Activated T-cell treated with anti-CD3 and anti-CD28 coated beads, Interleukin-2, amount 50 U/mL, for 72 hours (primary cell): ENCODE measurements around the gene GIPC3. TPM values are rescaled to one million over a fixed set of nuclear protein-coding genes. Genes with fewer than 3 reads are reported as not detected.

Experiments used
- ATAC-seq, 2 donors: fragments of 150-1000 bp; cut with Tn5 transposase; replicated peaks in 1 of 2; 2 replicates each; pipeline ENCODE4 v1.10.0; 2021; ENCODE audit warnings: moderate library complexity in 2 of 2, mild to moderate bottlenecking in 1 of 2
- DNase-seq, 2 donors: peaks; one replicate each; pipeline ENCODE4 v3.0.0; 2021 to 2022; ENCODE audit warnings: mixed read lengths in 1 of 2
- H3K27ac Mint-ChIP-seq: one replicate; pipeline ENCODE4 v1.8.0; 2022; ENCODE audit warnings: mild to moderate bottlenecking, moderate library complexity, mixed read lengths
- H3K27me3 Mint-ChIP-seq: one replicate; pipeline ENCODE4 v1.8.0; 2022; ENCODE audit warnings: low read depth, mixed read lengths
- H3K36me3 Mint-ChIP-seq, 2 donors: one replicate each; pipeline ENCODE4 v1.8.0; 2022; ENCODE audit warnings: mixed read lengths in 2 of 2, mild to moderate bottlenecking in 1 of 2; ENCODE audit not compliant: insufficient read depth in 2 of 2
- H3K4me1 Mint-ChIP-seq: one replicate; pipeline ENCODE4 v1.8.0; 2022; ENCODE audit warnings: low read depth, mixed read lengths
- H3K4me3 Mint-ChIP-seq, 2 donors: one replicate each; pipeline ENCODE4 v1.8.0; 2022; ENCODE audit warnings: mild to moderate bottlenecking in 2 of 2, mixed read lengths in 2 of 2, moderate library complexity in 2 of 2
- H3K9me3 Mint-ChIP-seq, 2 donors: one replicate each; pipeline ENCODE4 v1.8.0; 2022; ENCODE audit warnings: mixed read lengths in 2 of 2
- total RNA-seq, 2 donors: library from RNA; stranded (reverse); gene quantifications; one replicate each; pipeline ENCODE4 v1.2.3, GENCODE V29; 2022

GIPC3 gene
- total RNA-seq, 2 donors from 2014 or later, result 0.65 to 1.1 TPM

DNA sequence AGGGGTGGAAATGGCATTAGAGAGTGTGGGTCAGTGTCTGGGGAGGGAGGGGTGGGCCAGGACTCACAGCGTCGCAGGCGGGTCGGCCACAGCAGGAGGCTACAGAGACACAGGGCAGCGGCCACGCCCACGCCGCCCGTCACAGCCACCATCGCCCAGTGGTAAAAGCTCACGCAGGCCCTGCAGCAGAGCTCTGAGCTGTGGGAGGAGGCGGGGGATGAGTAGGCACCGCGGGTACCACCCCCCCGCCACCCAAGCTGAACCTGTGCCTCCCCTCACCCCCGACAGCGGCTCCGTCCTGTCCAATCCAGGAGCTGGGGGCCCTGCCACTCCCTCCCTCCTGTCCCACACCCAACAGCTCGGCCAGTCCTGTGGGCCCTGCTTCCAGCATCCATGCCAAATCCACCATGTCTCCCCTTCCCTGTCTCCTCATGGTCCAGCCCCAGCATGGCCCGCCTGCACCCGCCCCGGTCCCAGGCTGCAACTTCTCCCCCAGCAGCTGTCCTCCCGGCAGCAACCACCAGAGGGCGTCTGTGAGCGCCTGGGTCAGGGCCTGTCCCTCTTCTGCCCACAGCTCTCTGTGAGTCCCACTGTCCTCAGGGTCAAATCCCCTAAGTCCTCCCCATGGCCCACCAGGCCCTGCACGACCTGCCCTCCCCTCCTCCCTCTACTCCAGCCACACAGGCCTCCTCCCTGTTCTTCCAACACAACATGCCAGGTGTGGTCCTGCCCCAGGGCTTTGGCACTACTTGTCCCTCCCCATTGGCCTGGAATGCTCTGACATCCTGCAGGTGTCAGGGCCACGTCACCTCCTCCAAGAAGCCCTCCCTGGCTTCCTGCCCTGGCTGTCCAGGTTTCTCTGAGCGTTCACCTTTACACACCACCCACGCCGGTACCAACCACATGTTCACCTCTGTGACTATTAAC lies 40.3 kb upstream of the GIPC3 start:
- DNase-seq (peak; percentile 80 to 88), ATAC-seq (peak; percentile 68 to 77)
- H3K9me3 Mint-ChIP-seq, result no peaks in the 10 kb centered on the region
- H3K36me3 Mint-ChIP-seq, result peaks cover 0 to 8% of the 10 kb centered on the region in 2 donors
- no peaks in the 10 kb centered on the region for H3K27me3 Mint-ChIP-seq
- H3K27ac Mint-ChIP-seq, result no peak overlapping the region
- no peak overlapping the region for H3K4me3 Mint-ChIP-seq
- H3K4me1 Mint-ChIP-seq, result peaks cover 12% of the 10 kb centered on the region

DNA sequence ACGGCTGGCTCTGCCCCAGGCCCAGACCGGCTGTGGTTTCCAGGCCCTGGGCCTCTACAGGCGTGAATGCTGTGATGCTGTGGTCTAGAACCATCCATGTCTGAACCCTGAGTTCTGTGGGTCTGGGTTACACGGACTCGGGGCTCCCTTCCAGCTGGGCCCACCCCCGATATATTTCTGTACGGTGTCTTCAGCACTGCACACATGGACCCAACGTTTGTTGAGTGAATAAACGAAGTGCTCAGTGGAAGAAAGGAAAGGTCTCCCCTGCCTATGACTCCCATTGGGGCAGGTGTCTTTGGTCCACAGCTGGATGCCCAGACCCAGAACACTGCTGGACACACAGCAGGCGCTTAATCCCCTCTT lies 39.6 kb upstream of the GIPC3 start:
- no peaks in the 10 kb centered on the region for H3K9me3 Mint-ChIP-seq
- DNase-seq (no peak), ATAC-seq (peak; percentile 1 to 4)
- H3K27me3 Mint-ChIP-seq, result no peaks in the 10 kb centered on the region
- H3K4me1 Mint-ChIP-seq, result peaks cover 12% of the 10 kb centered on the region
- peak overlapping the region; percentile 32 for H3K27ac Mint-ChIP-seq
- no peak overlapping the region for H3K4me3 Mint-ChIP-seq
- H3K36me3 Mint-ChIP-seq, result peaks cover 0 to 8% of the 10 kb centered on the region in 2 donors

DNA sequence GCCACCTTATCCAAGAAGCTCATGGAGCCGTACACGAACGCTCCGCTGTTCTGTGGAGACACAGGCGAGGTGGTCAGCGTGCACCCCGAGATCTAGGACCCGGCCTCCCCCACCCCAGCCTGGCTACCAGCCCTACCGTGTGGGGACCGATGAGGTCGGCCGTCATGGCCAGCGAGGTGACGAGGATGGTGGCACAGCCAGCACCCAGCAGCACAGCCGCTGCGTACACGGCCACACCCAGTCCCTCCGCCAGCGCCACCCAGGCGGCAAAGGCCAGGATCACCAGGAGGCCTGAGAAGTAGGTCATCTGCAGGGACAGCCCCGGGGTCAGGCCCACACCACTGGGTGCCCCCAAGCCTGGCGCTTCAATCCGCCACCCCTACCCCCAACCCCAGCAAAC lies 39.2 kb upstream of the GIPC3 start:
- ATAC-seq (no peak), DNase-seq (no peak)
- H3K4me1 Mint-ChIP-seq, result peaks cover 12% of the 10 kb centered on the region
- no peak overlapping the region for H3K4me3 Mint-ChIP-seq
- peaks cover 0 to 8% of the 10 kb centered on the region in 2 donors for H3K36me3 Mint-ChIP-seq
- H3K27ac Mint-ChIP-seq, result no peak overlapping the region
- no peaks in the 10 kb centered on the region for H3K9me3 Mint-ChIP-seq
- H3K27me3 Mint-ChIP-seq, result no peaks in the 10 kb centered on the region

DNA sequence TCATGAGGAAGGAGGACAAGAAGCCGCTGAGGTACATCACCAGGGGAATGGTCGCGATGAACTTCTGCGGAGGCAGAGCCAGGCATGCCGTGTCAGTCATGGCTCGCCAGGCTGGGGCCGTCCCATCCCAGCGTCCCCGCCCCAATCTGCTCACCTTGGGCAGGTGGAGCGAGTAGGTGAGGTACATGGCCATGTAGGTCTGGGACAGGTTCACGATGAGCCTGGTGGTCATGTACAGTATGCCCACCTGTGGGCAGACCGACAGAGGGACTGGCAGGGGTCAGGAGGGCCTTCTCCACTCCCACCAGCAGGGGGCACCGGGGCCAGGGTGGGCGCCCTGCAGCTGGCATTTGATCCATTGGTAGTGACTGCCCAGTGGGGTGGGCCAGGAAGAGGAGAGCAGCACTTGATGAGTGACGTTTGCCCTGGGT lies 38.0 kb upstream of the GIPC3 start:
- ATAC-seq, result peak in 1 of 2 donors; percentile 19
- Mint-ChIP-seq H3K4me1 (peaks cover 12% of the 10 kb centered on the region), H3K27ac (no peak overlapping the region), H3K27me3 (no peaks in the 10 kb centered on the region), H3K9me3 (no peaks in the 10 kb centered on the region), H3K4me3 (no peak overlapping the region), H3K36me3 (peaks cover 0 to 8% of the 10 kb centered on the region in 2 donors)
- DNase-seq, result peak; percentile 40 to 44

DNA sequence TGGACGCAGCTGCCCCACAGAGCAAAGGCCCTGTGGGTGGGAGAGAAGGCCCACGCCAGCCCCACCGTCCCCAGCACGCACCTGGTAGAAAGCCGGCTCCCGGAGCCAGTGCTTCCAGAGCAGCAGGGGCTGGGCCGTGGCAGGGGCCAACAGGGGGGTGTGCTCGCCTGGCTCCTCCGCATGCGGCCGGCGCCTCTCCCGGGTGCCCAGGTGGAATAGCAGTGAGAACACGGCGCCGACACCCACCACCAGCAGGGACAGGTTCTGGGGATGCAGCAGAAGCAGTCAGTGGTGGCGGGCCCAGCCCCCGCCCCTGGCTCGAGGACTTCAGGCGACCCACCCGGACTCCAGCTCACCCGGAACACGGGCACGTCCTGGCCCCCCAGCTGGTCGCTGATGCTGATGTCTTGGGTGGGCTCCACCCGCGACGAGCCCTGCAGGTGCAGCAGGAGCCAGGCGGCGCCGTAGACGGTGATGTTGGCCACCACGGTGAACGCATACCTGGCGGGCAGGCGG lies 37.5 kb upstream of the GIPC3 start:
- H3K27me3 Mint-ChIP-seq, result no peaks in the 10 kb centered on the region
- ATAC-seq, result no peak
- H3K4me1 Mint-ChIP-seq, result peaks cover 17% of the 10 kb centered on the region
- no peak overlapping the region for H3K27ac Mint-ChIP-seq
- no peaks in the 10 kb centered on the region for H3K9me3 Mint-ChIP-seq
- no peak for DNase-seq
- peaks cover 0 to 8% of the 10 kb centered on the region in 2 donors for H3K36me3 Mint-ChIP-seq
- no peak overlapping the region for H3K4me3 Mint-ChIP-seq

DNA sequence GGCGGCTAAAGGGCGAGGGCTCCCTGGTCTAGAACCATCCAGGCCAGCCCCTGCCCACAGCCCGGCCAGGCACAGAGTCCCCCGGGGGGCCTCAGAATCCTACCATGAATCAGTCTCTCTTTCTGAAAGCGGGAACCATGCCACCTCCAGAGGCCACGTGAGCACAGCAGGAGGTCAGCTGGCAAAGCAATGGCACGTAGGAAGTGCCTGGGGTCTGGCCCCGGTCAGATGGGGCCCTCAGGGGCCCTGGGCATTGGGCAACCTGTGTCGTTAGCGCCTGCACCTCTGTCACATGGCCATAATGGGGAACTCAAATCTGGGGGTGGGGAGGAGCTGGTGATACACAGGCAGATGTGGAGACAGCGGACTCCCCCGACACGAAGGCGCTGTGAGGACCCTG lies 36.7 kb upstream of the GIPC3 start:
- H3K27me3 Mint-ChIP-seq, result no peaks in the 10 kb centered on the region
- no peak for ATAC-seq
- no peak overlapping the region for H3K27ac Mint-ChIP-seq

DNA sequence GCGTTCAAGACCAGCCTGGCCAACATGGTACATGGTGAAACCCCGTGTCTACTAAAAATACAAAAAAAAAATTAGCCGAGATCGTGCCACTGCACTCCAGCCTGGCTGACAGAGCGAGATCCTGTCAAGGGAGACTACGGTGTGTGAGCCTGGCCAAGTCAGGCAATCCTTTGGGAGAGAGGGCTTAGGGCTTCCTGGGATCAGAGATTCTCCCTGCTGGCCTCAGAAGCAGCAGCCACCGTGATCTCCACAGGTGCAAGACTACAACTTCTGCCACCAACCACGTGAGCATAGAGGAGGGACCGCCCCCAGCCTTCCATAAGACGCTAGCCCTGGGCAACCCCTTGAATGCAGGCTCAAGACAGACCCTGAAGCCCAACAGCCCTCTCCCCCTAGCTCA lies 35.5 kb upstream of the GIPC3 start:
- DNase-seq (no peak), ATAC-seq (no peak)
- Mint-ChIP-seq H3K36me3 (peaks cover 0 to 8% of the 10 kb centered on the region in 2 donors), H3K4me3 (no peak overlapping the region), H3K27ac (no peak overlapping the region), H3K9me3 (no peaks in the 10 kb centered on the region), H3K27me3 (no peaks in the 10 kb centered on the region), H3K4me1 (peaks cover 34% of the 10 kb centered on the region)

More for the DNA sequence above, 36.7 kb upstream of the GIPC3 start:
- no peaks in the 10 kb centered on the region for H3K9me3 Mint-ChIP-seq
- peaks cover 25% of the 10 kb centered on the region for H3K4me1 Mint-ChIP-seq
- H3K36me3 Mint-ChIP-seq, result peaks cover 0 to 8% of the 10 kb centered on the region in 2 donors
- no peak for DNase-seq
- no peak overlapping the region for H3K4me3 Mint-ChIP-seq

DNA sequence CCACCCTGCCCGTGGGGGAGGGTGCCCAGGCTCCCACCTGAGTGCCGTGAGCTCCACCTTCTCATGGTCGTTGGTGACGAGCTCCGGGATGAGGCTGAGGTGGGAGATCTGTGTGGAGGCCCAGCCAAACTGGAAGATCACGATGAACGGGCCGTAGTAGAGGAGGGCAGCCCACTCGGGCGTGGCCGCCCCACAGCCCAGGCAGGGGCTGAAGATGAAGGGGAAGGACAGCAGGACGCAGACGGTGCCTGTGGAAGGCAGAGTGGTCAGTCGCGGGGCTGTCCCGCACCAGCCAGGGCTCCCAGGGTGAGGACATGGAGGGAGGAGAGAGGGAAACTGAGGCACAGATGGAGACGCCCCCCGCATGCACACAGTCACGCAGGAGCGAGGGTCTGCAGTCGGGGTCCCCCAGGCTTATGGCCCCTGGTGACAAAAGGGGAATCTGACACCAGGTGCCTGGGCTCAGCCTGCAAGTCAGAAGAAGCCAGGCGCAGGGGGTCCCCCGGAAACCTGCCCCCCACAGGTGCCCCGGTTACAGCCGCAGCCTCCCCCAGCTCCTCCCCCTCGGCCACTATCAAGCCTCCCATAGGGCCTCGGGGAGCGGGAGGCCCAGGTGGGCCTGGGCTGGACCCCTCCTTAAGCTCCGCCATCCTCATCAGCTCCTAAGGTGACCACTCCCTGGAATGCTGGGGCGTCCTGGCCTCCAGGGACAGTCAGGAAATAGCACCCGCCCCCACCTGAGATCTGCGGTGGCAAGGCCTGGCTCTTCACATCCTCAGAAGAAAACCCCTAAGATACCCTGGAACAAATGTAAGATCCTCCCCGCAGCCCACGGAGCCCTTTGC lies 34.1 kb upstream of the GIPC3 start:
- ATAC-seq, result no peak
- Mint-ChIP-seq H3K4me1 (peaks cover 36% of the 10 kb centered on the region), H3K27ac (peak overlapping the region; percentile 20), H3K4me3 (no peak overlapping the region), H3K27me3 (no peaks in the 10 kb centered on the region), H3K36me3 (no peaks in the 10 kb centered on the region), H3K9me3 (no peaks in the 10 kb centered on the region)
- no peak for DNase-seq

DNA sequence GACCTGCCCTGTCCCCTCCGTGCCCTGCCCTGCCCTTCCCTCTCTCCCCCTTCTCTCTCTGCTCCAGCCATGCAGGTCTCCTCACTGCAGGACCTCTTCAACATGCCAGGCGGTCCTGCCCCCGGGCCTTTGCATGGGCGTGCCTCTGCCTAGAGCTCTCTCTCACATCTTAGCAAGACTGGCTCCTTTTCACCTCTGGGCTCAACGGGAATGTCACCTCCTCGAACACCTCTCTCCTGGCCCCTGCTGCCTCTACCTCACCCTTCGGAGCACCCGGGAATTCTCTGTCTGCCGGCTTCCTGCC lies 33.5 kb upstream of the GIPC3 start:
- H3K27ac Mint-ChIP-seq, result no peak overlapping the region
- peaks cover 0 to under 1% of the 10 kb centered on the region in 2 donors for H3K36me3 Mint-ChIP-seq
- H3K4me1 Mint-ChIP-seq, result peaks cover 42% of the 10 kb centered on the region
- no peak for ATAC-seq
- H3K4me3 Mint-ChIP-seq, result no peak overlapping the region
- H3K9me3 Mint-ChIP-seq, result no peaks in the 10 kb centered on the region
- no peaks in the 10 kb centered on the region for H3K27me3 Mint-ChIP-seq
- DNase-seq, result no peak

DNA sequence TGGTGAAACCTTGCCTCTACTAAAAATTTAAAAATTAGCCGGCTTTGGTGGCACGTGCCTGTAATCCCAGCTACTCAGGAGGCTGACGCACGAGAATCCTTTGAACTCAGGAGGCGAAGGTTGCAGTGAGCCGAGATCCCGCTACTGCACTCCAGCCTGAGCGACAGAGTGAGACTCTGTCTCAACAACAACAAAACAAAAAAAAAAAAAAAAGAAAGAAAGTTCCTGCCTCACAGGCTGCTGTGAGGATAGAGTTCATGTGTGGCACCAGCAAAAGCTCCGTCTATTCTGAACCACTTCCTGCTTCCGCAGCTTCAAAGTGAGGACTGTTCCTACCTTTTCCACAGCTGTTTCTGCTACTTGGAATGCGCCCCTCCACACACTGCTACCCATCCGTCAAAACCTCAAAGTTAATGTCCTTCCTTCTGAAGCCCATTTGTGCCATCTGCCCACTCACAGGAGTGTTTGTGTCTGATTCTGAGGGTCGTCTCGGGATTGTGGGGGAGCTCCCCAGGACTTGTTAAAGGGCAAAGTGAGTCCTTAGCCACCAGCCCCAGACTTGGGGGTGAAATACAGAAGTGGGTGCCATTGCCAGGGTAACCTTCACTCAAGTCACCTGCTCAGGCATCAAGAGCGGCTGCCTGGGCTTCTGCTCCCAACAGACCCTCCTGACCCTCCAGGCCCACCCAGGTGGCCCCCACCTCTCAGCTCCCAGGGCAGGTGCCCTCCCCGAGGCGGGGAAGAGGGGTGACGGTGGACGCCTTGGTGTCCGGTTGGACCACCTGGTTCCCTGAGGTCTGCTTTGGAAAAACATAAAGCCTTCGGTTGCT lies 30.8 kb upstream of the GIPC3 start:
- DNase-seq, result peak in 1 of 2 donors; percentile 40
- Mint-ChIP-seq H3K4me3 (peak overlapping the region; percentile 85 to 96), H3K4me1 (peaks cover 55% of the 10 kb centered on the region), H3K27ac (peak overlapping the region; percentile 93), H3K36me3 (peaks cover 0 to 2% of the 10 kb centered on the region in 2 donors), H3K27me3 (no peaks in the 10 kb centered on the region), H3K9me3 (no peaks in the 10 kb centered on the region)
- ATAC-seq, result no peak

DNA sequence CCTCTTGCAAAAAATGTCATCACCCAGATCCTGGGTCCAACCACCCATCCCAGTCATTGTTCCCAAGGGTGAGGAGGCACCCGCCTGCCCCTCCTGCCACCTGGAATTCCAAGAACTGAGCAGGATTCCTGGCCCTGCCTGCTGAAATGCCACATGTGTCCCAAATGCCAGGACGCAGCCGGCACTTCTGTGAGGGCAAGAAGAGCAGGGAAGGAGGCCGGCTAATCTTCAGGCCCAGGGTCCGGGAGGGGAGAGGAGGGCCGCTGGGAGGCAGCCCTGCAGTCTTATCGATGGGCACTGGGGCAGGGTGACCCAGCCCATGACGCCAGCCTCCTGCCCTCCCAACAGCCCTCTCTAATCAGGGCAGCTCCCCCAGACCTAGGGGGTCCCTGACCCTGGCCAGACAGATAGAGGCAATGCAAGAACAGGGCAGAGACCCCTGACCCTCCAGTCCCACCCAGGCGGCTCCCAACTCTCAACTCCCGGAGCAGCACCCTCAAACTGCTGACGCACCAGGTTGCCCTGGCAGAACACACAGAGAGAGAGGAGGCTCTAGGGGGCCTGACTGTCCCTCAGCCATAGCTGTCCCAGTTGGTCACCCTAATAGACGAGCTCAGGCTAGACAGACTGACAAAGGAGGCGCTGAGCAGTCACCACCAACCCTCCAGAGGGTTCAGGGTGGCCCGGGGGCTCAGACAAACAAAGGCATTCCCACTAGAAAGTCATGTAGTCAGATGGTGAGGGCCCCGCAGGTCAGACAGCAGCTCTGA lies 29.4 kb upstream of the GIPC3 start:
- no peak for DNase-seq

DNA sequence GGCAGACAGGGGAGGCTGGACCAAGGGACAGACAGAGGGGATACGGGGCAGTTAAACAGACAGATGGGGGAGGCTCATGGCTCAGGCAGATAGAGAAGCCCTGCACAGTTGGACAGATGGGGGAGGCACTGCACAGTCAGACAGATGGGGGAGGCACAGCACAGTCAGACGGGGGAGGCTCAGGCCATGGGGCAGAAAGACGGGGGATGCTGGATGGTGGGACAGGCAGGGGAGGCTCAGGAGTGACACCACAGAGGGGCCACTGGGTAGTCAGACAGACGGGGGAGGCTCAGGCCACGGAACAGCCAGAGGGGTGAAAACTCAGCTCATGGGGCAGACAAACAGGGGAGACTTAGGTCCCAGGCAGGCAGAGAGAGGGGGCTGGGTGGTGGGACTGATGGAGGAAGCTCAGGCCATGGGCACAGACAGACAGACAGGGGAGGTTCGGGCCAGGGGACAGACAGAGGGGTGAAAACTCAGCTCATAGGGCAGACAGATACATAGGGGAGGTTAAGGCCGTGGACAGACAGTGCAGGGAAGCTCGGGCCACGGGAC lies 28.8 kb upstream of the GIPC3 start:
- H3K36me3 Mint-ChIP-seq, result peaks cover 0 to 2% of the 10 kb centered on the region in 2 donors
- H3K4me3 Mint-ChIP-seq, result peak overlapping the region; percentile 85 to 96
- peaks cover 55% of the 10 kb centered on the region for H3K4me1 Mint-ChIP-seq
- peak overlapping the region; percentile 56 for H3K27ac Mint-ChIP-seq
- H3K9me3 Mint-ChIP-seq, result no peaks in the 10 kb centered on the region
- H3K27me3 Mint-ChIP-seq, result no peaks in the 10 kb centered on the region
- ATAC-seq (no peak), DNase-seq (no peak)

More for the DNA sequence above, 29.4 kb upstream of the GIPC3 start:
- no peak for ATAC-seq
- Mint-ChIP-seq H3K27me3 (no peaks in the 10 kb centered on the region), H3K36me3 (peaks cover 0 to 2% of the 10 kb centered on the region in 2 donors), H3K27ac (peak overlapping the region; percentile 93), H3K4me3 (peak overlapping the region; percentile 85 to 96), H3K4me1 (peaks cover 55% of the 10 kb centered on the region), H3K9me3 (no peaks in the 10 kb centered on the region)
